ENCODE measurements around the gene TNFRSF1B. TPM values are rescaled to one million over a fixed set of nuclear protein-coding genes. Genes with fewer than 3 reads are reported as not detected.
A peak's percentile ranks its signal among the peaks of the same experiment; 100 is the strongest.

Gene TNFRSF1B
- polyA plus RNA-seq, 3 donors: 436 to 761 (median 450) TPM

DNA sequence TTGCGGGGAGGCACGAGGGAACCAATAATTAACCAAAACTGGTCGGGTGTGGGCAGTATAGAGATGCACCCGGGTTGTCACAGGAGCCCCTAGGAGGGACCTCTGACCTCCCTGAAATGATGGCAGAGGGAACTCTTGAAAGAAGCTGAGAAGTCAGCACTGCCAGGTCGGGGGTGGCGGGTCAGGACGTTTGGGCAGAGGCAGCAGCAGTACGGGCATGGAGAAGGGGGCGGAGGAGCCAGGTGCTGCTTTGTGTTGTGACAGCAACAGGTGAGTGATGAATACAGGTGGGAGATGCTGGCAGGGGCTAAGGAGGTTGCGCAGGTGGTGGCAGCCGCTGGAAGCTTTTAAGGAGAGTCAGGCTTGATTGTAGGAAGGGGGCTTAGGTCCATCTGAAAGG lies 11.7 kb downstream of the TNFRSF1B start:
- Histone ChIP-seq H3K79me2 (ENCODE audit: insufficient read depth, low read length) (peaks cover 99% of the 10 kb centered on the region), H2AFZ (ENCODE audit: insufficient read depth, low read depth, low read length, poor library complexity, severe bottlenecking) (no peak overlapping the region), H3K4me2 (replicated peaks; ENCODE audit: extremely low read depth, low read length, poor library complexity, severe bottlenecking) (peak overlapping the region; percentile 61), H3K27ac (ENCODE audit: low read depth in 1 of 2, low read length in 2 of 2) (peak overlapping the region; percentile 99 to 100), H3K27me3 (ENCODE audit: control insufficient read depth in 2 of 2, insufficient read depth in 2 of 2, low read length in 2 of 2) (no peaks in the 10 kb centered on the region), H3K36me3 (replicated peaks in 1 of 2; ENCODE audit: control insufficient read depth in 1 of 2, insufficient read depth in 2 of 2, low read length in 2 of 2) (peaks cover 42 to 51% of the 10 kb centered on the region in 2 donors), H3K9me3 (replicated peaks in 1 of 2; ENCODE audit: control insufficient read depth in 1 of 2, insufficient read depth in 1 of 2, low read length in 2 of 2) (no peaks in the 10 kb centered on the region), H3K4me1 (ENCODE audit: control insufficient read depth in 1 of 2, insufficient read depth in 2 of 2, low read length in 2 of 2) (peaks cover 98 to 100% of the 10 kb centered on the region in 2 donors), H4K20me1 (ENCODE audit: insufficient read depth, low read length) (peaks cover 18% of the 10 kb centered on the region), H3K9ac (ENCODE audit: insufficient read depth, low read length, poor library complexity, severe bottlenecking) (peak overlapping the region; percentile 89), H3K4me3 (replicated peaks in 1 of 3; ENCODE audit: low read depth in 2 of 3, low read length in 3 of 3) (peak overlapping the region in 1 of 3 experiments; percentile 98)
- 64% methylated on average over 11 of the region's 11 CpGs for WGBS (ENCODE audit: insufficient coverage)
- no peak for DNase-seq
- Mint-ChIP-seq H3K27me3 (ENCODE audit: low read depth in 3 of 3) (peaks cover 0 to 4% (median 0%) of the 10 kb centered on the region in 3 donors), H3K27ac (peak overlapping the region; percentile 99 to 100 (median 99)), H3K36me3 (peaks cover 92 to 95% of the 10 kb centered on the region in 2 donors), H3K9me3 (peaks cover 0 to 2% (median 0%) of the 10 kb centered on the region in 7 donors), H3K4me3 (peak overlapping the region; percentile 67 to 87), H3K4me1 (peaks cover 100% of the 10 kb centered on the region)
- intact Hi-C loops (cut with micrococcal nuclease): loop anchor here in 1 of 2 donors (5.0 kb wide), 1 partner anchor 36 kb away; no protein-coding TSS in a partner anchor
- TF ChIP-seq, protein P1, sequence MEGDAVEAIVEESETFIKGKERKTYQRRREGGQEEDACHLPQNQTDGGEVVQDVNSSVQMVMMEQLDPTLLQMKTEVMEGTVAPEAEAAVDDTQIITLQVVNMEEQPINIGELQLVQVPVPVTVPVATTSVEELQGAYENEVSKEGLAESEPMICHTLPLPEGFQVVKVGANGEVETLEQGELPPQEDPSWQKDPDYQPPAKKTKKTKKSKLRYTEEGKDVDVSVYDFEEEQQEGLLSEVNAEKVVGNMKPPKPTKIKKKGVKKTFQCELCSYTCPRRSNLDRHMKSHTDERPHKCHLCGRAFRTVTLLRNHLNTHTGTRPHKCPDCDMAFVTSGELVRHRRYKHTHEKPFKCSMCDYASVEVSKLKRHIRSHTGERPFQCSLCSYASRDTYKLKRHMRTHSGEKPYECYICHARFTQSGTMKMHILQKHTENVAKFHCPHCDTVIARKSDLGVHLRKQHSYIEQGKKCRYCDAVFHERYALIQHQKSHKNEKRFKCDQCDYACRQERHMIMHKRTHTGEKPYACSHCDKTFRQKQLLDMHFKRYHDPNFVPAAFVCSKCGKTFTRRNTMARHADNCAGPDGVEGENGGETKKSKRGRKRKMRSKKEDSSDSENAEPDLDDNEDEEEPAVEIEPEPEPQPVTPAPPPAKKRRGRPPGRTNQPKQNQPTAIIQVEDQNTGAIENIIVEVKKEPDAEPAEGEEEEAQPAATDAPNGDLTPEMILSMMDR (IDR thresholded peaks at IDR 0.05): no peak

DNA sequence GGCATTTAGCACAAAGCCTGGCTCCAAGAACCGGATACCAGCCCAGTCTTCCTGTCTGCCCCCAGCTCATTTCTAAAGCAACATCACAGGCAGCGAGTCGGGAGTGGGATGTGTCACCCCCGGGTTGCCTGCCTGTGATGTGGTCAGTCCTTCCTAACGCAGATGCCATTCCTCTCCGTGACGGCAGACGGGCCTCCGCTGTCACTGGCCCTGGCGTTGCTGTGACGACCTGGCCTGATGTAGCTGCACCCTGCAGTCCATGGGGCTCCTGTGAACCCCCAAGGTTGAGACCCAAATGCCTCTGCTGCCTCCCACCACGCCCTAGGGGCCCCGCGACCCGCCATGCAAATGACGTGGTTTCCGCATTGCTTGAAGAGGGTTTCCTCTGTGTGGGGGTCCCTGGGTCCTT lies 12.3 kb downstream of the TNFRSF1B start:
- Histone ChIP-seq H3K36me3 (replicated peaks in 1 of 2; ENCODE audit: control insufficient read depth in 1 of 2, insufficient read depth in 2 of 2, low read length in 2 of 2) (peaks cover 42 to 50% of the 10 kb centered on the region in 2 donors), H3K4me2 (replicated peaks; ENCODE audit: extremely low read depth, low read length, poor library complexity, severe bottlenecking) (peak overlapping the region; percentile 61), H3K9ac (ENCODE audit: insufficient read depth, low read length, poor library complexity, severe bottlenecking) (peak overlapping the region; percentile 89), H4K20me1 (ENCODE audit: insufficient read depth, low read length) (peaks cover 18% of the 10 kb centered on the region), H3K79me2 (ENCODE audit: insufficient read depth, low read length) (peaks cover 94% of the 10 kb centered on the region), H3K27me3 (ENCODE audit: control insufficient read depth in 2 of 2, insufficient read depth in 2 of 2, low read length in 2 of 2) (no peaks in the 10 kb centered on the region), H3K4me3 (replicated peaks in 1 of 3; ENCODE audit: low read depth in 2 of 3, low read length in 3 of 3) (peak overlapping the region in 1 of 3 experiments; percentile 98), H3K4me1 (ENCODE audit: control insufficient read depth in 1 of 2, insufficient read depth in 2 of 2, low read length in 2 of 2) (peaks cover 97 to 100% of the 10 kb centered on the region in 2 donors), H3K9me3 (replicated peaks in 1 of 2; ENCODE audit: control insufficient read depth in 1 of 2, insufficient read depth in 1 of 2, low read length in 2 of 2) (no peaks in the 10 kb centered on the region), H3K27ac (ENCODE audit: low read depth in 1 of 2, low read length in 2 of 2) (peak overlapping the region; percentile 99 to 100), H2AFZ (ENCODE audit: insufficient read depth, low read depth, low read length, poor library complexity, severe bottlenecking) (no peak overlapping the region)
- H3K9me3 Mint-ChIP-seq: peaks cover 0 to 2% (median 0%) of the 10 kb centered on the region in 7 donors
- peak; percentile 94 to 96 (median 94) for DNase-seq
- TF ChIP-seq, protein P1 (IDR thresholded peaks at IDR 0.05): no peak
- H3K4me3 Mint-ChIP-seq: peak overlapping the region; percentile 67 to 87
- H3K27me3 Mint-ChIP-seq (ENCODE audit: low read depth in 3 of 3): peaks cover 0 to 4% (median 0%) of the 10 kb centered on the region in 3 donors
- WGBS (ENCODE audit: insufficient coverage): 1% methylated on average over 11 of the region's 17 CpGs
- peak overlapping the region; percentile 99 to 100 (median 99) for H3K27ac Mint-ChIP-seq
- peaks cover 100% of the 10 kb centered on the region for H3K4me1 Mint-ChIP-seq
- H3K36me3 Mint-ChIP-seq: peaks cover 89 to 91% of the 10 kb centered on the region in 2 donors
- intact Hi-C loops (cut with micrococcal nuclease): loop anchor here in 1 of 2 donors (5.0 kb wide), 1 partner anchor 37 kb away; no protein-coding TSS in a partner anchor
